GM19324 (cell line): Measurements from ENCODE around the gene ADNP.
A peak's percentile ranks its signal among the peaks of the same experiment; 100 is the strongest.

Experiments
- ATAC-seq: cut with Tn5 transposase; IDR thresholded peaks from one replicate; pipeline ENCODE4 v1.9.1; 2021; ENCODE audit warnings: mild to moderate bottlenecking, moderate library complexity; ENCODE audit not compliant: unreplicated experiment, low FRiP score

Gene ADNP

GRCh38 chr20:50932691-50933280 lies 1.5 kb upstream of the ADNP start:
- ATAC-seq: no peak

- no peak for ATAC-seq
These were observed 814 bp upstream of the ADNP start for GRCh38 chr20:50932016-50932485.

- no peak for ATAC-seq
These were observed 296 bp downstream of the ADNP start for GRCh38 chr20:50930976-50931305.

GRCh38 chr20:50930139-50930975 lies 880 bp downstream of the ADNP start:
- ATAC-seq: peak; percentile 23

GRCh38 chr20:50929299-50930138 lies 1.7 kb downstream of the ADNP start:
- ATAC-seq: peak; percentile 38

GRCh38 chr20:50928469-50928868 lies 2.8 kb downstream of the ADNP start:
- no peak for ATAC-seq

- ATAC-seq: no peak
These were observed 4.7 kb downstream of the ADNP start for GRCh38 chr20:50926530-50926929.

GRCh38 chr20:50924261-50924920 lies 6.8 kb downstream of the ADNP start:
- no peak for ATAC-seq

GRCh38 chr20:50921803-50922501 lies 9.3 kb downstream of the ADNP start:
- no peak for ATAC-seq

- no peak for ATAC-seq
These were observed 10.2 kb downstream of the ADNP start for GRCh38 chr20:50920997-50921396.

GRCh38 chr20:50919567-50919966 lies 11.7 kb downstream of the ADNP start:
- ATAC-seq: no peak

GRCh38 chr20:50918403-50918802 lies 12.8 kb downstream of the ADNP start:
- no peak for ATAC-seq

- ATAC-seq: no peak
These were observed 14.3 kb downstream of the ADNP start for GRCh38 chr20:50916934-50917333.

GRCh38 chr20:50916257-50916656 lies 15.0 kb downstream of the ADNP start:
- ATAC-seq: no peak

- ATAC-seq: no peak
These were observed 15.8 kb downstream of the ADNP start for GRCh38 chr20:50915424-50915823.

GRCh38 chr20:50913690-50914375 lies 17.4 kb downstream of the ADNP start:
- no peak for ATAC-seq

GRCh38 chr20:50911716-50912115 lies 19.5 kb downstream of the ADNP start:
- ATAC-seq: no peak

- no peak for ATAC-seq
These were observed 20.2 kb downstream of the ADNP start for GRCh38 chr20:50911030-50911429.

- ATAC-seq: no peak
These were observed 21.8 kb downstream of the ADNP start for GRCh38 chr20:50909413-50909812.
